Renal pelvis (tissue), 4 donors: ENCODE results near the gene GNAI1. TPM values are rescaled to one million over a fixed set of nuclear protein-coding genes. Genes with fewer than 3 reads are reported as not detected.

Experiments
- DNase-seq: peaks from one replicate; pipeline ENCODE4 v3.0.0-alpha.2; 2013
- polyA plus RNA-seq, 3 donors: library from polyadenylated mRNA; unstranded; fragments of 120-200 nt; gene quantifications; one replicate each; pipeline ENCODE4 v1.2.1, GENCODE V29; 2013; ENCODE audit not compliant: insufficient read length in 3 of 3

The GNAI1 gene
- polyA plus RNA-seq, 3 donors, result 101 to 106 (median 103) TPM

- DNase-seq, result no peak
These were observed 7.0 kb upstream of the GNAI1 start for GRCh38 chr7:80127412-80128160.

DNA sequence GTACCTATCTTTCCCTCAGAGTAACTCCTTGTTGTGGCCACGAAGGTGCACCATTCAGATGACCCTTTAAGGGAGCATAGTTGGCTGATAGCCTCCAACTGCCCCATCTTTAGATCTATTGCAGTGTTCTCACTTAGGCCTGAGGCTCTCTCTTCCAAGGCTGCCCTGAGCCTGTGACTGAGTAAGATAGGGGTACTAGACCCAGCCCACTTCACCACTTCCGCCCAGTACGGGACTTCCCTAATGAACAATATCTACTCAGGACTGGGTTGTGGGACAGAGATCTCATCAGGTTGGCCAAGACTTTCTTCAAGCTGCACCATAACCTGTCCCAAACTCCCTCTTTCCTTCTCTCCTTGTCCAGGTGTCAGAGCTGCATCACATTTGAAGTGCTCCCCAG is 5.7 kb upstream of the GNAI1 start:
- DNase-seq, result no peak

DNA sequence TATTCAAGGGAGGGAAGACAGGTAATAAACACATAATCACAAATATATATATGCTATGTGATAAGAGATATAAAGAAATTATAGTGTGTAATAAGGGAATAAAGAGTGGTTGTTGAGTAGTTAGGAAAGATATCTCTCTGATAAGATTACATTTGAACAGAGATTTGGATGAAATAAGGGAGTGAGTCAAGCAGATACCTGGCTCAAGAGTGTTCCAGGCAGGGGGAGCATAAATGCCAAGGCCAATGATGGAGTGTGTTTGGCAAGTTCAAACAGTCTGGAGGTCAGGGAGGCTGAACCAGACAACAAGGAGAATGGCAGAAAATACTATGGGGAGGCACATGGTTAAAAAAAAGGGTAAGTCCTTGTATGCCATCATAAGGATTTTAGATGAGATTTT is 4.8 kb upstream of the GNAI1 start:
- no peak for DNase-seq

GRCh38 chr7:80131675-80132435 is 2.8 kb upstream of the GNAI1 start:
- DNase-seq, result no peak

- no peak for DNase-seq
These were observed 2.0 kb upstream of the GNAI1 start for GRCh38 chr7:80132594-80132993.

GRCh38 chr7:80133361-80134114 is 1.1 kb upstream of the GNAI1 start:
- DNase-seq, result no peak

GRCh38 chr7:80134115-80134535 is 506 bp upstream of the GNAI1 start:
- no peak for DNase-seq

GRCh38 chr7:80135309-80136104 is 876 bp downstream of the GNAI1 start:
- DNase-seq, result no peak

DNA sequence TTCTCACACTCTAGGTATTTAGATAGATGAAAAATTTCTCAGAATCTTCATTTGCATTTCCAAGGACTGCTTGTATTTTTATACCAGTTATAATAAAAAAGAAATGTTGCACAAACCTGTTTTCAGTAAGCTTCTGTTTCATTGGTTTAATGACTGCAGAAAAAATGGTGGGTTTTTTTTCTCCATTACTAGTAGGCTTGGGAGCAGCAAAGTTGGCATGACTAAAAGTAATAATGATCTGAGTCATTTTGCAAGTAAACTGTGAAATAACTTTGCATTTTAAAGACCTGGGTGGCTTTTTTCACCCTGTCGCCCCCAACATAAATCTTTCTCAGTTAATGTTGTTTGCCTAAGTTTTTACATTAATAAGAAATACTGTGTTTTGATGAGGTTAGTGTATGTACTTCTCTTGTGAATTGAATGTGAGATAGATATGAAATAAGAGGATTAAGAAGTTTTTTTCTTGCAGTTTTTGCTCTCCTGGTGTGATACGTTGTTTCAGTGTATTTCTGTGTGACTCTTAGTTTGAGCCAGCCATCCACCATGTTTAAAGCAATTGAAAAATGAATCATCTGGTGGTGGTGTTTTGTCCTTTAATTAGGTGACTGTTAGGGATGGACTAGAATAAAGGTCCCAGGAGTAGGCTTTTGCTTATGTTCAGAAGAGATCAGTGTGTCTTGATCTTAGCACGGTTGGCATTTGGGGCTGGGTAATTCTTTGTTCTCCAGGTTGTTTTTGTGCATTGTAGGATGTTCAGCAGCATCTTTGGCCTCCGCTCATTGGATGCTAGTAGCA is 1.8 kb downstream of the GNAI1 start:
- no peak for DNase-seq

GRCh38 chr7:80137410-80137809 is 2.8 kb downstream of the GNAI1 start:
- DNase-seq, result no peak

DNA sequence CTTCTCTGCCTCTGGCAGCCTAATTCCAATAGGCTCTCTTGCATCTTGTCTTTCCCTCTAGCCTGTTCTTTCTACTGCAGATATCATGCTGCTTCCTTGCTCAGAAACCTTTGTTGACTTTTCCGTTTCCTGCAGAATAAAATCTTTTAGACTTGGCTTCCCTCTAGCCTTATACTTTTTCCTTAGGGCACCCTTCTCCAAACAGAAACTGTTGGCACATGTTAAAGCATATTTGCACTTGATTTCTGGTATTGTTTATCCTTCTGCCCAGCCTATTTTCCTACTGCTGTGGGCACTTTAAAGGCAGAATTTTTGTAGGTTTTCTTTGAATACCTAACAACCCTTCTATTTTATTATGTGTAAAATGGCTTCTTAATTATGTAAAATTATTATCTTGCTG is 4.6 kb downstream of the GNAI1 start:
- DNase-seq, result no peak

DNA sequence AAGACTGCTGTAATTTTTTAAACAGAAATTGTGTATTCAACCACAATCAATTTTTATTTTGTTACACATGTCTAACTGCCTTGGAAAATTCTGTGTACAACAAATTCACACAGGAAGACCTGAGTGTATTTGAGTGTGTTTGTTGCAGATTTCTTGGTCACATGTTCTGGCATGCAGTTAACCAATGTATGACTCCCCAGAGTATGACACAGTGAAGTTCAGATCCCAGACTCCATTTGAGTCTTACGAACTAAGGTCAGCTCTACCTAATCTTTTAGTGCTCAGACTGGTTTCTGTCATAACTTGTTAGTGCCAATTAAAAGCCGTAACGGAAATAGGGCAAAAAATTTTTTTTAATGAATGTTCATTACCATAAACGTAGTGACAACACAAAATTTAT is 5.8 kb downstream of the GNAI1 start:
- DNase-seq, result no peak

GRCh38 chr7:80141376-80141775 is 6.7 kb downstream of the GNAI1 start:
- no peak for DNase-seq

DNA sequence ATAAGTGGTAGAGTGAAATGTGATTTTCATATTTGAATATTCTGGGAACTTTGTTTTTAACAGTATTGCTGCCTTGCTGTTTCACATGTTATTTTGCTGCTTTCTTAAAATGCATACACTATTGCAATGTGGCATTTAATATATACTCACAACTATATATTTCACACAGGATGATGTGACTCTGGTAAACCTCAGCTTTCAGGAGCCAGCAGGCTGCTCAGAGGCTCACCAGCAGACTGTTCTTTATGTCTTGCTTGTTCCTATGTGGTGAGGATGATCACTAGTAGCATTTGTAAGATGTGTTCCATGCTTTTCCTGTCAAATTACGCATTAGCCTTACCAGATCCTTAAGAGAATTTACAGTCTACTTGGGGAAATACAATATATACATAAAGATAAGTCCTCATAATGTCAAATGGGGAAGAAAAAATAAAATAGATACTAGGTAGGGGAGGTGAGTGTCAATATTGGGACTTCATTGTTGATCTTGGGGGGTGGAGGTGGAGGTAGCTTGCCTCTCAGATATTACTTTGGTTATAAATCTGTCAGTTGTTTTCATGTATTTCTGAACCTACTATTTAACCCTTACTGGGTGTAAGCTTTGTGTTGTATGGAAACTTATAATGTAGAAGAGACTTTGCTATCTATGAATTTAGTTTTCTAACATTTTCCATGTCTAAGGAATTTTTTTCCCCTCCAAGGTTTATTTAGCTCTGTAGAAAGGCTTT is 8.4 kb downstream of the GNAI1 start:
- no peak for DNase-seq

- no peak for DNase-seq
These were observed 11.3 kb downstream of the GNAI1 start for GRCh38 chr7:80145780-80146422.

GRCh38 chr7:80146545-80147182 is 12.0 kb downstream of the GNAI1 start:
- DNase-seq, result no peak

DNA sequence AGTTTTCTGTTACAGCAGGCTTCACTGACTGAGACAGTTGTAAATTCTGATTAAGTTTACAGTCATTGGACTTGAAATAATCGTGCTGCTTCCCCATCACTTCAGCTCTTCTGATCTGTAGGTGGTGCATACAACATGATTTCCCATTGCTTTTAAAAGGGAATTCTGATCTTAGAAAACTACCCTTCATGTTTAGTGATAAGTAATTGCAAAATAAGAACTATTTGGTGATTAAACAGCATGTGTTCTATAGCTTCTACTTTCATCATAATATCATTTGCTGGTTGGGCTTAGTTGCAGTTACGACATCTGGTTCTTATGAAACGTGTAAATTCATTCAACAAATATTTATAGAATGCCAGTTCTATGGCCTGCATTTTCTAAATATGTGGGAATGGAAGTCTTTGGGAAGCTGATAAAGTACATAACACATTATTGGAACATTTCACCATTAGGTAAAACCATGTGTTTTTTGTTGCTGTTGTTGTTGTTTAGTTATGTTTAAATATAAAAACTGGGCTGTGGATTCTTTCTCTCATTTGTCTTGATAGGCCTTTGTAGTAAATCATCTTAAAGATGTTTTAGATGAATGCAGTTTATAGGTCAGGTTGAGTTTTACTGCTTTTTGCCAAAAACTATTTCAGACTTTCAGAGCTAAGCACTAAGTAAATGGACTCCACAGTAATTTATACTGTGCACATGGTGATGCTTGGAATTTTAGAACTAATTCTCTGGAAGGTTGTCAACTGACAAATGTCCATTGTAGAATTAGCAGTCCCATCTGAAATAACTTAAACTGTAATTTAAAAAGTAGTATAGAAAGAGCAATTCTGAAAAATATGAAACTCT is 13.1 kb downstream of the GNAI1 start:
- no peak for DNase-seq

DNA sequence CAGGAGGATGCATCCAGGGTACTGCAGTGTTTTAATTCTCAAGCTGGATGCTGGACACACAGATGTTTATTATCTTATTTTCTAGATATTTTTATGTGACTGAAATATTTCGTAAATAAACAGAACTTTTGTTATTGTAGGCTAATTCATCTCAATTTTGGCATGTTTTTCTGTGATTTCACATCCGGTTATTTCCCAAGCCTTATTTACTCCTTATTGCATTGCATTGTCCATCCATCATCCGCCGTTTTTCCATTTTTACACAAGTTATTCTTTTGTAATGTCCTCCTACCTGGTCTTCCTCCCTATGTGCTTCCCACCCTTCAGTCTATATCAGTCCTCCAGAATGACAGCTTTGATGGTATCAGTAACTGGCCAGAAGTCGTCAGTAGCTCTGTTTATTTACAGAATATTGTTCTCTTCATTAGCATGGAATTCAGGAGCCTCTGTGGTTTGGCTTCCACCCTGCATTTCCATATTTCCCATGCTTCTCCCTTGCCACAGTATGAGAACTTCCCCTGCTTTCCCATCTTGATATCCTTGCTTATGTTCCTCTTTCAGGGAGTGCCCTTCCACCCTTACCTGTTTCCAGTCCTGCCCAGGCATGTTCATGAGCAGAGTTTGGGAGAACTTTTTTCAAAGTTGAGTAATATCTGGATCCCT is 16.1 kb downstream of the GNAI1 start:
- DNase-seq, result no peak
